ENCODE results near the gene IFI27L1. TPM values are rescaled to one million over a fixed set of nuclear protein-coding genes. Genes with fewer than 3 reads are reported as not detected.

Gene IFI27L1
- total RNA-seq, 1 donor from 2014 or later: 24.7 TPM

- no peaks in the 10 kb centered on the region for H3K36me3 ChIP-seq (ENCODE audit: control insufficient read depth, insufficient read depth, low read length)
- no peaks in the 10 kb centered on the region for H3K27me3 ChIP-seq (ENCODE audit: control insufficient read depth, insufficient read depth, low read length)
- DNase-seq (ENCODE audit: low read depth): no peak
- TF ChIP-seq, protein P1, sequence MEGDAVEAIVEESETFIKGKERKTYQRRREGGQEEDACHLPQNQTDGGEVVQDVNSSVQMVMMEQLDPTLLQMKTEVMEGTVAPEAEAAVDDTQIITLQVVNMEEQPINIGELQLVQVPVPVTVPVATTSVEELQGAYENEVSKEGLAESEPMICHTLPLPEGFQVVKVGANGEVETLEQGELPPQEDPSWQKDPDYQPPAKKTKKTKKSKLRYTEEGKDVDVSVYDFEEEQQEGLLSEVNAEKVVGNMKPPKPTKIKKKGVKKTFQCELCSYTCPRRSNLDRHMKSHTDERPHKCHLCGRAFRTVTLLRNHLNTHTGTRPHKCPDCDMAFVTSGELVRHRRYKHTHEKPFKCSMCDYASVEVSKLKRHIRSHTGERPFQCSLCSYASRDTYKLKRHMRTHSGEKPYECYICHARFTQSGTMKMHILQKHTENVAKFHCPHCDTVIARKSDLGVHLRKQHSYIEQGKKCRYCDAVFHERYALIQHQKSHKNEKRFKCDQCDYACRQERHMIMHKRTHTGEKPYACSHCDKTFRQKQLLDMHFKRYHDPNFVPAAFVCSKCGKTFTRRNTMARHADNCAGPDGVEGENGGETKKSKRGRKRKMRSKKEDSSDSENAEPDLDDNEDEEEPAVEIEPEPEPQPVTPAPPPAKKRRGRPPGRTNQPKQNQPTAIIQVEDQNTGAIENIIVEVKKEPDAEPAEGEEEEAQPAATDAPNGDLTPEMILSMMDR (IDR thresholded peaks at IDR 0.05; ENCODE audit: insufficient read depth, low read length, poor library complexity, severe bottlenecking): no peak
- H3K4me3 ChIP-seq (ENCODE audit: low read depth, low read length): no peak overlapping the region
These were observed 42.6 kb upstream of the IFI27L1 start for GRCh38 chr14:94038510-94038909.

- Histone ChIP-seq H3K27me3 (ENCODE audit: control insufficient read depth, insufficient read depth, low read length) (no peaks in the 10 kb centered on the region), H3K36me3 (ENCODE audit: control insufficient read depth, insufficient read depth, low read length) (no peaks in the 10 kb centered on the region), H3K4me3 (ENCODE audit: low read depth, low read length) (no peak overlapping the region)
- no peak for DNase-seq (ENCODE audit: low read depth)
- TF ChIP-seq, protein P1 (IDR thresholded peaks at IDR 0.05; ENCODE audit: insufficient read depth, low read length, poor library complexity, severe bottlenecking): no peak
These were observed 42.0 kb upstream of the IFI27L1 start for GRCh38 chr14:94038921-94039629.

GRCh38 chr14:94040247-94040646 is 40.9 kb upstream of the IFI27L1 start:
- TF ChIP-seq, protein P1 (IDR thresholded peaks at IDR 0.05; ENCODE audit: insufficient read depth, low read length, poor library complexity, severe bottlenecking): no peak
- DNase-seq (ENCODE audit: low read depth): no peak
- H3K36me3 ChIP-seq (ENCODE audit: control insufficient read depth, insufficient read depth, low read length): no peaks in the 10 kb centered on the region
- no peaks in the 10 kb centered on the region for H3K27me3 ChIP-seq (ENCODE audit: control insufficient read depth, insufficient read depth, low read length)
- no peak overlapping the region for H3K4me3 ChIP-seq (ENCODE audit: low read depth, low read length)

GRCh38 chr14:94040796-94041195 is 40.3 kb upstream of the IFI27L1 start:
- no peaks in the 10 kb centered on the region for H3K27me3 ChIP-seq (ENCODE audit: control insufficient read depth, insufficient read depth, low read length)
- no peak for DNase-seq (ENCODE audit: low read depth)
- H3K36me3 ChIP-seq (ENCODE audit: control insufficient read depth, insufficient read depth, low read length): no peaks in the 10 kb centered on the region
- TF ChIP-seq, protein P1 (IDR thresholded peaks at IDR 0.05; ENCODE audit: insufficient read depth, low read length, poor library complexity, severe bottlenecking): no peak
- no peak overlapping the region for H3K4me3 ChIP-seq (ENCODE audit: low read depth, low read length)

DNA sequence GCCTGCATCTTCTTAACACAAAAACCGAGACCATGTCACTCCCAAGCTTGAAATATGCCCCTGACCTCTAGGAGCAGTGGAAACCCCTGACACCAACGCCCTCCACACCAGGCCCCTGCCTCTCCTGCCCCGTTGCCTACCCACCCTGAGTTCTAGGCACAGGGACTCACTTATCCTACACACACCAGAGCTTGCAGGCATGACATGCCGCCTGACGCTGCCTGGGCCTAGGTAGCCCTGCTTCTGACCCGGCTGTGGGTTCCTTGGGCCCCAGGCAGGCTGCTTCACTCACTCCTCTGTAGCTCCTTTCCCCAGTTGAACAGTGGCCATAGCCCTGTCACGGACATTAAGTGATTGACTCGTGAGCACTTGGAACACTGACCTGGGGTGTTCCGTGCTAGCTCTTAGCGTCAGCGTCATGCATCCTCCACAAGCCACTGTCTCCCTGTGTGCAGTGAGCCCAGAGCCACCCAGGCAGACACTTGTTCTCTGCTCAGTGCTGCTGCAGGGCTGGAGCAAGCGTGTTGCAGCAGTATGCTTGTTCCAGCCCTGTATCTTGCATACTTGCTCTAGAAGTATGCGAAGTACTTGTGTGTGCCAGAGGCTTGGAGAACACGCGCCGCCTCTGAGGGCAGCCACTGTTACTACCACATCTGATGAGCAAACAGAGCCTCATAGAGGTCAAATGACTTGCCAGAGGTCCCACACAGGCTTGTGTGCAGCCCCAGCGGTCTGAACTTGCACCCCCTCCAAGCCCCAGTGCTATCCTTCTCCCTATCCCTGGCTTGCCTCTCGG is 39.4 kb upstream of the IFI27L1 start:
- H3K27me3 ChIP-seq (ENCODE audit: control insufficient read depth, insufficient read depth, low read length): no peaks in the 10 kb centered on the region
- TF ChIP-seq, protein P1 (IDR thresholded peaks at IDR 0.05; ENCODE audit: insufficient read depth, low read length, poor library complexity, severe bottlenecking): no peak
- DNase-seq (ENCODE audit: low read depth): no peak

More for the DNA sequence above, 39.4 kb upstream of the IFI27L1 start:
- Histone ChIP-seq H3K4me3 (ENCODE audit: low read depth, low read length) (no peak overlapping the region), H3K36me3 (ENCODE audit: control insufficient read depth, insufficient read depth, low read length) (no peaks in the 10 kb centered on the region)
